ENCODE results near the gene PAMR1.
"Not testable (repeated sequence)": the region's sequence is repeated elsewhere in the genome, so short reads cannot be mapped to it uniquely, and the experiment has no call there.

PAMR1 gene

DNA sequence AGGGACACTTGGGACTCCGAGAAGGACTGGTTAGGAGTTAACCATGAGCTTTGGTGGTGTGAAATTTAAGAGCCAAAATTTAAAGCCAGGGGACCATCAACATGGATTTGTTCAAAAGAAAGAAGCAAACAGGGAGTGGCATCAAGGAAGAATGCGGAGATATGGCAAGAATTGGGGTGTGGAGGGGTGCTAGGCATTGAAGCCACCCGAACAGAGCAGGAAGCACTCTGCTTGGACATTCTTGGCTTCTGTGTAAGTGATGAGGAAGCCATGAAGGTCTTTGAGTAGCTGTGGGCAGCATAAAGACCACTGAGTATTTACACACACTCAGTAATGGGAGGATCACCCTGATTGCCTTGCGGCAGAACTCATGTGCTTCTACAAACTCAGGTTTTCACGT is 27.2 kb upstream of the PAMR1 start:
- H3K4me3 ChIP-seq = no peak overlapping the region
- peaks cover 9% of the 10 kb centered on the region for H3K27me3 ChIP-seq (ENCODE audit: low read depth)
- in situ Hi-C loops (cut with MboI; ENCODE audit: low sequenced_read_pairs) = no loop called here
- no peaks in the 10 kb centered on the region for H3K9me3 ChIP-seq
- no peak for DNase-seq (ENCODE audit: low spot score in 2 of 2)
- peaks cover 13% of the 10 kb centered on the region for H3K4me1 ChIP-seq
- no peaks in the 10 kb centered on the region for H3K36me3 ChIP-seq (replicated peaks)

DNA sequence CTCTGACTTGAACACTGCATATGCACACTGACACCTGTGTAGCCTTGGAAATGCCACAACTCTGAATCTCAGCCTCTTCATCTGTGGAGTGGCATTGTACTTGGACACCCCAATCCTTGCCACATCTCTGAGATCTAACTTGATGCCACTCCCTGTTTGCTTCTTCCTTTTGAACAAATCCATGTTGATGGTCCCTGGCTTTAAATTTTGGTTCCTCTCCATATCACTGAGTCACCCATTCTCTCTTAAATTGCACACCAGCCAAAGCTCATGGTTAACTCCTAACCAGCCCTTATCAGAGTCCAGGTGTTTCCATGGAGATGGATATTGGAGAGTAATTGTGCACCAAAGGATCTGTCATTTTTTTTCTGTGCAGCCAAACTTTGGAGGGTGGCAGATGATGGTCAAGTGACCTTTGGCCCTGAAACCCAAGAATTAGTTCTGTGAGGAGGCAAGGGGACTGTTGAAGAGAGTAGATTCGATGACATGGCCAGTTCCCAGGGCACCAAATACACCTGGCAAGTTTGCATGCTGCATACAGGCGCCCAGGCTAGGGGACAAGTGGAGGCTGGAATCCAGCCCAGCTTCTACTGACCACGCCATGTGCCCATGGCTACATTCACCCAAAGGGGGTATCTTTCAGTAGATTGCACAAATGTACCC is 25.1 kb upstream of the PAMR1 start:
- peaks cover 21% of the 10 kb centered on the region for H3K4me1 ChIP-seq
- no peak overlapping the region for H3K4me3 ChIP-seq
- in situ Hi-C loops (cut with MboI; ENCODE audit: low sequenced_read_pairs) = no loop called here

DNA sequence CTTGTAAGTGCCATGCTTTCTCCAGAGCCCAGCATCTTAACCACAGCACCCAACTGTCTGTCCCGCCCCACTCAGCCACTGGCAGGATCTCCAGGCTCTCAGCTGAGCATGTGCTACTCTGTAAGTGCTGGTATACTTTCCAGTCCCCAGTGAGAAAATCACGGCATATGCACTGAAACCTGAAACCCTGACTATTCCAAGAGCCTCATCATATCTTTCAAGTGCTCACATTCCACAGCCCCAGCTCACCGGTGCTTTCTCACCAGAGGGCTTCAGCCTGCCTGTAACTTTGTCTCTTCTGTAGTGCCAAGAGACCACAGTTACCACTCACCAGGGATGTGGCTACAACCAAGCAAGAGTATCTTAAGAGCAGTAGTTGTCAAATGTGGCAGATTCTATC is 24.4 kb upstream of the PAMR1 start:
- Histone ChIP-seq H3K4me1 (peaks cover 26% of the 10 kb centered on the region), H3K9me3 (no peaks in the 10 kb centered on the region), H3K27me3 (ENCODE audit: low read depth) (peaks cover 6% of the 10 kb centered on the region; the same call in 1 of the 2 replicates), H3K36me3 (replicated peaks) (no peaks in the 10 kb centered on the region), H3K4me3 (no peak overlapping the region)
- in situ Hi-C loops (cut with MboI; ENCODE audit: low sequenced_read_pairs) = no loop called here
- DNase-seq (ENCODE audit: low spot score in 2 of 2) = peak in 1 of 2 experiments; percentile 18

More for the DNA sequence above, 25.1 kb upstream of the PAMR1 start:
- Histone ChIP-seq H3K27me3 (ENCODE audit: low read depth) (peaks cover 7% of the 10 kb centered on the region), H3K9me3 (no peaks in the 10 kb centered on the region), H3K36me3 (replicated peaks) (no peaks in the 10 kb centered on the region)
- no peak for DNase-seq (ENCODE audit: low spot score in 2 of 2)

DNA sequence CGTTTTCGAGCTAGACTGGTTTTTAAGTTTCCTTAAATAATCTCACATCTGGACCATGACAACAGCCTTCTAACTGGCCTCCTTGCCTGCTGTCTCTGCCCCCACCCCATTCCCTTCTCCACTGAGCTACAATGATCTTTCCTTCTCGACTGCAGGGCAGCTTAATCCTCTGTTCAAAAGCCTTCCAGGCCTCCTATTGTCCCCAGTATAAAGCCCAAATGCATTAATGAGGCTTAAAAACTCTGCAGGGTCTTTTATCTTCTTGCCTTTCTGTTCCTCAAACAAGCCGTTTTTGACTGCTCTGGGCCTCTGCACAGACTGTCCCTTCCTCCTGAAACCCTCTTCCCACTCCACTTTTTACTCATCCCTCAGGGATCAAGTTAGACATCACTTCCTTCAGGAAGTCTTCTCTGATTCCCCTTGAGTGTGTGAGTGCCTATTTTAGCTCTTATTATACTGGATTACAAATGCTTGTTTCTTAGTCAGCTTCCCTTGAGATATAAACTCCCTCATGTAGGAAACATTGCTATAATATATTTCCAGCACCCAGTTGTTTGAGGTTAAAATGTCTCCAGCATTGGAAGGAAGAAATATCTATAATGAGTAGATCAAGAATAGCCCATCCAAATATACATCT is 23.6 kb upstream of the PAMR1 start:
- in situ Hi-C loops (cut with MboI; ENCODE audit: low sequenced_read_pairs) = no loop called here
- DNase-seq (ENCODE audit: low spot score in 2 of 2) = peak; percentile 80 to 99
- H3K4me3 ChIP-seq = no peak overlapping the region

DNA sequence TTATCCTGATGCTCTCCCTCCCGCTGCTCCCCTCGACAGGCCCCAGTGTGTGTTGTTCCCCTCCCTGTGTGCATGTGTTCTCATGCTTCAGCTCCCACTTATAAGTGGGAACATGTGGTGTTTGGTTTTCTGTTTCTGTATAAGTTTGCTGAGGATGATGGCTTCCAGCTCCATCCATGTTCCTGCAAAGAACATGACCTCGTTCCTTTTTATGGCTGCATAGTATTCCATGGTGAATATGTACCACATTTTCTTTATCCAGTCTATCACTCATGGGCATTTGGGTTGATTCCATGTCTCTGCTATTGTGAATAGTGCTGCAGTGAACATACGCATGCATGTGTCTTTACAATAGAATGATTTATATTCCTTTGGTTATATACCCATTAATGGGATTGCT is 22.6 kb upstream of the PAMR1 start:
- DNase-seq (ENCODE audit: low spot score in 2 of 2); H3K4me3 ChIP-seq; H3K9me3 ChIP-seq; in situ Hi-C loops (cut with MboI; ENCODE audit: low sequenced_read_pairs); H3K27me3 ChIP-seq (ENCODE audit: low read depth); H3K36me3 ChIP-seq (replicated peaks): not testable (repeated sequence)
- peaks cover 26% of the 10 kb centered on the region for H3K4me1 ChIP-seq

More for the DNA sequence above, 23.6 kb upstream of the PAMR1 start:
- Histone ChIP-seq H3K27me3 (ENCODE audit: low read depth) (peaks cover 6% of the 10 kb centered on the region; the same call in 1 of the 2 replicates), H3K4me1 (peaks cover 26% of the 10 kb centered on the region), H3K36me3 (replicated peaks) (no peaks in the 10 kb centered on the region), H3K9me3 (no peaks in the 10 kb centered on the region)

GRCh38 chr11:35546317-35546716 is 20.9 kb upstream of the PAMR1 start:
- peaks cover 26% of the 10 kb centered on the region for H3K4me1 ChIP-seq
- H3K9me3 ChIP-seq = no peaks in the 10 kb centered on the region
- DNase-seq (ENCODE audit: low spot score in 2 of 2) = no peak
- H3K27me3 ChIP-seq (ENCODE audit: low read depth) = peaks cover 4% of the 10 kb centered on the region; the same call in 1 of the 2 replicates
- in situ Hi-C loops (cut with MboI; ENCODE audit: low sequenced_read_pairs) = no loop called here
- H3K4me3 ChIP-seq = no peak overlapping the region
- no peaks in the 10 kb centered on the region for H3K36me3 ChIP-seq (replicated peaks)

DNA sequence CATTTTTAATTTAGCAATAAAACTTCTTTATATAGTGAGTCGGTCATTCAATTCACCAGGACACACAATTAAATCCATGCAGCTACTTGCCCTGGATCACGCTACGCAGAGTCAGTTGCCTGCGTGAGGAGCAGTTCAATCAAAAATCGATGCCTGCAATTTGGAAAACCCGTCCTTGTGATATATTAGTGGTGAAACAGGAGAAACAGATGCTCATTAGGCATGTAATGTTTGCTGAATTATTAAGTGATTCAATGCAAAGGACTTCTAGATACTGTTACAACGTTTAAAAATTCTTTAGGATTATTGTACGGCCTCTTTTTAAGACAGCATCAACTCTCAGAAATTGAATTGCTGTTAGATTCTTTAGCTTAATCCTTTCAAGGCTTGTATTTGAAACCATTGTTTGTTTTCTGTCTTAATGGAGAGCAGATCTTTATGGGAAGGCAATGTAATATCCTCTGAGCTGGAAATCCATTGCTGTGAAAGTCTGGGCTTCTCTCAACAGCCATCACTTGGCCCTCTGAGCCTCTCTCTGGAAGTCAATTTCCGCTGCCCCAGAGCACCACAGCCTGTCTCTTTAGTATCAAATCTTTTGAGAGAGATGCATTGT is 20.1 kb upstream of the PAMR1 start:
- no peaks in the 10 kb centered on the region; the same call in 1 of the 2 replicates for H3K27me3 ChIP-seq (ENCODE audit: low read depth)
- H3K4me3 ChIP-seq = no peak overlapping the region
- H3K36me3 ChIP-seq (replicated peaks) = no peaks in the 10 kb centered on the region
- H3K9me3 ChIP-seq = no peaks in the 10 kb centered on the region
- H3K4me1 ChIP-seq = peaks cover 26% of the 10 kb centered on the region
- in situ Hi-C loops (cut with MboI; ENCODE audit: low sequenced_read_pairs) = no loop called here
- peak; percentile 18 to 70 for DNase-seq (ENCODE audit: low spot score in 2 of 2)

DNA sequence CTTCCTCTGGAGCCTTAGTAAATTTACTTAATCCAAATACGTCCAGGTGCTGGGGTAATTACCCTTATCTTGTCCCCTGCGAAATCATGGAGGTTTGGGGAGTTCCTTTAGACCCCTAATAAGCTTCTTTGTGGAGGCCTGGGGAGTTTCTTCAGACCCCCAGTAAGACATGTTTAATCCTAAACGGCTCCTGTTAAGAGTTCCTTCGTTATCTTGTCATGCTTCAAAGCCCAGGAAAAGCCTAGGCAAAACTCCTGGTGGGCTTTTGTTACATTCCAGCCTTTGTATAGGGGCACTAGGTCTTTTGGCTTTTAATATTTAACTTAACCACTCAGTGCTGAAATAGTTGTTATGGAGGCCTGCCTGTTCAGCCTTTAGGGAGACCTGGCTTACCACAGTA is 18.1 kb upstream of the PAMR1 start:
- no peaks in the 10 kb centered on the region for H3K27me3 ChIP-seq (ENCODE audit: low read depth)
- in situ Hi-C loops (cut with MboI; ENCODE audit: low sequenced_read_pairs) = no loop called here
- DNase-seq (ENCODE audit: low spot score in 2 of 2) = no peak
- H3K36me3 ChIP-seq (replicated peaks) = no peaks in the 10 kb centered on the region
- no peaks in the 10 kb centered on the region for H3K9me3 ChIP-seq
- no peak overlapping the region for H3K4me3 ChIP-seq
- H3K4me1 ChIP-seq = peaks cover 15% of the 10 kb centered on the region

DNA sequence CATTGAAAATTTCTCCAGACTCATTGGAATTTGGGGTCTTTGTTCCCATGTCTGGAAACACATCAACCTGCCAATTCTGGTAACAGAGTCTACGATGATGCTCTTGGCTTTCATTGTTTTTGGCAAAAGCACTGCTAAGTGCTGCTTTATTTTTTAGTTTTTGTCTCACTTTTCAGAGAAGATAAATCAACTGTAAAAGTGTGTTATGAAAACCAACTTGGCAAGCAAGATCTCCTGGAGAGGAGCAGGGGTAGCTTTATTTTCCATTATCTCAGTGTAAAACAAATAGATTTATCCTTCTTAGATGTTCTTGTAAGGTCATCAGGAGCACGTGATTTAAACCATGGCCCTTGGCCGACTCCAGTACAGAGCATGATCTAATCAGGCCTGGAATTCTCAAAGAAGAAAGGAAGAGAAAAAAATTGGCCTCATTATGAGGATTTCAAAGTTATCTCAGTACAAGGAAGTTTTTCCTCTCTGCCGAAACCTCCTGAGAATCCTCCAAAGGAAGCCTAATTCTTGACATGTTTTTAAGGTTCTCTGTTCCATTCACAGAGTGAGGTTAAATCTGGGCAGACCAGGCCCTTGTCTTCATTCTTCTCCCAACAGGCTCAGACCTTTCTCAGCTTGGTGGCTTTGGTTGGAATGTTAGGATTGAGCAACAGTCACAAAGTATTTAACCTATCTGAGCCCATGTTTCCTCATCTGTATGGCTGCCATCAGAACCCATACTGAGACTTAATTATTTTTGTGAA is 16.4 kb upstream of the PAMR1 start:
- H3K27me3 ChIP-seq (ENCODE audit: low read depth) = no peaks in the 10 kb centered on the region
- no peak for DNase-seq (ENCODE audit: low spot score in 2 of 2)
- no peaks in the 10 kb centered on the region for H3K9me3 ChIP-seq
- peaks cover 13% of the 10 kb centered on the region for H3K4me1 ChIP-seq
- in situ Hi-C loops (cut with MboI; ENCODE audit: low sequenced_read_pairs) = no loop called here
- no peak overlapping the region for H3K4me3 ChIP-seq
- H3K36me3 ChIP-seq (replicated peaks) = no peaks in the 10 kb centered on the region

- in situ Hi-C loops (cut with MboI; ENCODE audit: low sequenced_read_pairs) = no loop called here
- H3K9me3 ChIP-seq = no peaks in the 10 kb centered on the region
- DNase-seq (ENCODE audit: low spot score in 2 of 2) = no peak
These were observed 15.1 kb upstream of the PAMR1 start for GRCh38 chr11:35540526-35540925.

GRCh38 chr11:35539781-35540281 is 14.4 kb upstream of the PAMR1 start:
- Histone ChIP-seq H3K4me3 (no peak overlapping the region), H3K9me3 (no peaks in the 10 kb centered on the region), H3K4me1 (no peaks in the 10 kb centered on the region; the same call in 1 of the 2 replicates), H3K27me3 (ENCODE audit: low read depth) (no peaks in the 10 kb centered on the region), H3K36me3 (replicated peaks) (no peaks in the 10 kb centered on the region)
- DNase-seq (ENCODE audit: low spot score in 2 of 2) = no peak
- in situ Hi-C loops (cut with MboI; ENCODE audit: low sequenced_read_pairs) = no loop called here

More at GRCh38 chr11:35540526-35540925, 15.1 kb upstream of the PAMR1 start:
- no peaks in the 10 kb centered on the region for H3K27me3 ChIP-seq (ENCODE audit: low read depth)
- H3K4me3 ChIP-seq = no peak overlapping the region
- H3K36me3 ChIP-seq (replicated peaks) = no peaks in the 10 kb centered on the region
- H3K4me1 ChIP-seq = peaks cover 5% of the 10 kb centered on the region

DNA sequence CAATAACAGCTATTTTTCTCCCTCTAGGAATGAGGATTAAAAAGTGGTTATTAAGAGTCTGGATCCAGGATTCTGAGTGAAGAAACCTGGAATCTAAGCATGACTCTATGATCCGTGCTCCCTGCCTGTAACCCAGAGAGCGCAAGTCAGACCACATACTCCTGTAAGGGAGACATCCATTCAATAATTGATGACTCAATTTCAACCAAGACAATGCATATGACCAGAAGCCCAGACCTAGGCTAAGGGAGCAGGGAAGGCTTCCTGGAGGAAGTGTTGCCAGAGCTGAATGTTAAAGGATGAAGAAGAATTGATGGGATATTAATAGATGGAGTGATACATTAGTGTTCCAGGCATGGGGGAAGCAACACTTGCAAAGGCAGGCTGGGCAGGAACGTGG is 13.8 kb upstream of the PAMR1 start:
- no peaks in the 10 kb centered on the region for H3K9me3 ChIP-seq
- no peaks in the 10 kb centered on the region for H3K36me3 ChIP-seq (replicated peaks)
- H3K27me3 ChIP-seq (ENCODE audit: low read depth) = no peaks in the 10 kb centered on the region
- in situ Hi-C loops (cut with MboI; ENCODE audit: low sequenced_read_pairs) = no loop called here
- DNase-seq (ENCODE audit: low spot score in 2 of 2) = no peak
- no peaks in the 10 kb centered on the region; the same call in 1 of the 2 replicates for H3K4me1 ChIP-seq
- no peak overlapping the region for H3K4me3 ChIP-seq

- Histone ChIP-seq H3K4me3 (no peak overlapping the region), H3K27me3 (ENCODE audit: low read depth) (peaks cover 2% of the 10 kb centered on the region), H3K4me1 (no peaks in the 10 kb centered on the region; the same call in 1 of the 2 replicates), H3K36me3 (replicated peaks) (no peaks in the 10 kb centered on the region), H3K9me3 (no peaks in the 10 kb centered on the region)
- DNase-seq (ENCODE audit: low spot score in 2 of 2) = no peak
- in situ Hi-C loops (cut with MboI; ENCODE audit: low sequenced_read_pairs) = no loop called here
These were observed 11.1 kb upstream of the PAMR1 start for GRCh38 chr11:35536470-35536869.

Data from HAP-1 (cell line).